SJSA1 (cell line): ENCODE measurements around the gene MED25. TPM values are rescaled to one million over a fixed set of nuclear protein-coding genes. Genes with fewer than 3 reads are reported as not detected.

ENCODE experiments used
- DNase-seq, 2 experiments: peaks; one replicate each; pipeline ENCODE4 v3.0.0-alpha.2; 2015 to 2020; ENCODE audit warnings: low spot score in 2 of 2, low read depth in 1 of 2
- H3K27ac ChIP-seq: fragments of 250-450 bp; sonication (Bioruptor Pico); 2 replicates; pipeline ENCODE4 v1.5.1; 2020; ENCODE audit warnings: mild to moderate bottlenecking, moderate library complexity
- H3K27me3 ChIP-seq: fragments of 250-450 bp; sonication (Bioruptor Pico); replicated peaks from 2 replicates; pipeline ENCODE4 v1.5.1; 2020; ENCODE audit warnings: mild to moderate bottlenecking, moderate library complexity
- H3K36me3 ChIP-seq: fragments of 250-450 bp; sonication (Bioruptor Pico); 2 replicates; pipeline ENCODE4 v1.5.1; 2020; ENCODE audit warnings: mild to moderate bottlenecking
- H3K4me1 ChIP-seq: fragments of 250-450 bp; sonication (Bioruptor Pico); replicated peaks from 2 replicates; pipeline ENCODE4 v1.6.1; 2021; ENCODE audit warnings: mild to moderate bottlenecking
- H3K4me3 ChIP-seq: fragments of 250-450 bp; sonication (Bioruptor Pico); 2 replicates; pipeline ENCODE4 v1.5.1; 2020; ENCODE audit warnings: mild to moderate bottlenecking
- H3K9me3 ChIP-seq: fragments of 250-450 bp; sonication (Bioruptor Pico); replicated peaks from 2 replicates; pipeline ENCODE4 v1.5.1; 2020; ENCODE audit warnings: mild to moderate bottlenecking
- total RNA-seq: library from RNA; depleted of rRNA; stranded (reverse); fragments of >200 nt; shearing (Covaris generic); gene quantifications from 2 replicates; pipeline ENCODE4 v1.2.3, GENCODE V29; 2014

MED25 gene
- total RNA-seq, 1 experiment from 2014 or later = 13.2 TPM

- no peak for DNase-seq
- no peaks in the 10 kb centered on the region for H3K27me3 ChIP-seq
- H3K4me3 ChIP-seq = no peak overlapping the region
- no peak overlapping the region for H3K27ac ChIP-seq
- H3K36me3 ChIP-seq = peaks cover 58% of the 10 kb centered on the region
- no peaks in the 10 kb centered on the region for H3K9me3 ChIP-seq
- peaks cover 34% of the 10 kb centered on the region for H3K4me1 ChIP-seq
Observed at GRCh38 chr19:49863935-49864320, 45.8 kb downstream of the MED25 start.

DNA sequence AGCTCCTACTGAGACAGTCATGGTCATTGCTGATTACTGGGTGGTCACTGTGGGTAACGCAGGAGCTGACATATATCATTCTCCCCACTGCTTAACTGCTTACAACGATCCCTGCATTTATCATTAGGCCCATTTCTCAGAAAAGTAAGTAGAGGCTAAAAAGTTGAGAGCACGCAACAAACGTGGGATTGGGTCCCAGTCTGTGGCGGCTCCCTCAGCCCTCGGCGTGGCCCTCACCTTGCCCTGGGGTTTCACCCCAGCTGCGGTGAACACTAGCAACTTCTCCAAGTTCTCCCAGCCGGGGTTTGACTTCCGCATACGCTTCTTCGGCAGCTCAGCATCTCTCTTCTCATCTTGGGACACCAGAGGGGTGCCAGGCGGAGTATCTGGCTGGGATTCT, 46.8 kb downstream of the MED25 start:
- DNase-seq = no peak
- Histone ChIP-seq H3K9me3 (no peaks in the 10 kb centered on the region), H3K4me3 (no peak overlapping the region), H3K36me3 (peaks cover 50% of the 10 kb centered on the region), H3K27ac (no peak overlapping the region), H3K4me1 (peaks cover 29% of the 10 kb centered on the region), H3K27me3 (no peaks in the 10 kb centered on the region)

DNA sequence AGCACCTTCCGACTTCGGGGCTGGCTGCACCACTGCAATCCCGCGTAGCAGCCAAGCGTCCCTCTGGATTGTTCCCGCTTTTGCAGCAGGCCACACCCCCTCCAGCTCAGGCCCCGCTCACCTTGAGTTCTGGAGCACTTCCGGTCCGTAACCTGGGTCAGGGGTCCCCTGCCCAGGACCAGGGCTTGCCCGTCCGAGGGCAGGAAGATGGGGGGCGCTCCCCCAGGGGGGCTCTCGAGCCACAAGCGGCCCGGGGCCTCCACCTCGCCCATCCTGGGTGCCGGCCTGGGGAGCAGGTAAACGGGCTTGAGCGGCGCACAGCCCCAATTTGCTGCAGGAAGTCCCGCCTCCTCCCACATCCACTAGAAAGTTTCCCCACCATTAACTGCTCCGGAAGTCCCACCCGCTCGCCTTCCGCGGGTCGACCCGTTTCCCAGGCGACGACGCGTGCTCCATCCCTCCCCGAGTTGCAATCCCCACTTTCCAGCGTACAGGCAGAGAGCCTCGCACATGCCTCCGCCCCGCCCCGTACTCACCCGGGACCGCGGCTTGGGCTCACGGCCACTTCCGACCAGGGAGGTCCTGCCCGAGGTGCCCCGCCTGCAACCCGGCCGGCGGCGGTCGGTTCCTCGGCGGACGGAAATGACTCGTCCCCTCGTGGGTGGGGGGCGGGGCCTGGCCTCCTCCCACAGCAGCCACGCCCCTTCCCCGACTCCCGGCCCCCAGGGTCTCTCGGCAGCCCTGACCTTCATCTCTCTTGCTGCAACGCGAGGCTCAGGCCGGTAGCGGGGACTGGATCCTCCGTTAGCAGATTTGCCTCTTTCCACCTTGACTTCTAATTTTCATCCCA, 49.1 kb downstream of the MED25 start, which contains the start of gene PNKP:
TSS of gene PNKP (minus strand) at position 644 of the 850 bp plus-strand sequence. CDS start at position 272, 372 bp downstream.
- no peaks in the 10 kb centered on the region for H3K9me3 ChIP-seq
- no peaks in the 10 kb centered on the region for H3K27me3 ChIP-seq
- peak within 1 kb of the TSS; percentile 76 for H3K27ac ChIP-seq
- H3K4me1 ChIP-seq = peaks cover 30% of the 10 kb centered on the region
- peak; percentile 90 to 98 for DNase-seq
- H3K36me3 ChIP-seq = peaks cover 40% of the 10 kb centered on the region
- peak within 1 kb of the TSS; percentile 78 for H3K4me3 ChIP-seq

- DNase-seq = no peak
- Histone ChIP-seq H3K9me3 (no peaks in the 10 kb centered on the region), H3K4me3 (peak overlapping the region; percentile 22), H3K36me3 (peaks cover 22% of the 10 kb centered on the region), H3K27me3 (no peaks in the 10 kb centered on the region), H3K4me1 (peaks cover 30% of the 10 kb centered on the region), H3K27ac (no peak overlapping the region)
Observed at GRCh38 chr19:49869009-49869483, 51.0 kb downstream of the MED25 start.

DNA sequence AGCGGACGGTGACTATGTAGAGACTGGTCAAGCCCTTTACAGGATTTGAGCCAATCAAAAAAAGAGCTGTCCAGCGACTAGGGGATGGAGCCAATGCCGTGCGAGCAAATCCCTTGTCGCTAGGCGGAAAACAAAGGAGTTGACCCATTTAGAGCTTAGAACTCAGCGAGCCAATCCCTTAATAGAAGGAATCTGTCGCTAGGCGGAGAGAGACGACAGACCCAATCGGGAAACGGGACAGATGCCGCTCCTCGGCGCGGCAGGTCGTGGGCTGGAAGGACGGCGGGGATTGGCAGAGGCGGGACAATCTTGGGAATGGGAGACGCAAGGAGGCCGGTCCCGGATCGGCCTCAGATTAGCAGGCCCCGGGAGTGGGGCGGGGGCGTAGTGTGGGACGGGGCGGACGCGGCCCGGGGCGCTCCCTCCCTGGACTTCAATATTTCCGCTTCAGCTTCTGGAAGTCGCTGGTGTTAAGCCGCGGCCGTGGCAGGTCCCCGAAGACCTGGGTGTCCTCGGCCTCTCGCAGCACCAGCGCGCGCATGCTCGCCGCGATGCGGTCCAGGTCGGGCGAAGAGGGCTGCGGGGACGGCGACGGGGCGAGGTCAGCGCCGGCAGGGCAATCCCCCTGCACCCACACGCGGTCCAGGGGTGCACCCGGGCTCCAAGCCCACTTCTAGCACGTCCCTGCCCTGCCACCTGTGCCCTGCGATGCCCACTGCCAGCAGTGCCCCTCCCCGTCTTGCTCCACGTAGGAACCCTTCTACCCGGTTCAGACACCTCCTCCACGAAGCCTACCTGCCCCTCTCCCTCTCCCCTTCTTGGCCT, 51.6 kb downstream of the MED25 start:
- peak; percentile 97 to 99 for DNase-seq
- Histone ChIP-seq H3K4me3 (peak overlapping the region; percentile 48), H3K27ac (peak overlapping the region; percentile 23), H3K36me3 (peaks cover 19% of the 10 kb centered on the region), H3K4me1 (peaks cover 30% of the 10 kb centered on the region), H3K9me3 (no peaks in the 10 kb centered on the region), H3K27me3 (no peaks in the 10 kb centered on the region)

DNA sequence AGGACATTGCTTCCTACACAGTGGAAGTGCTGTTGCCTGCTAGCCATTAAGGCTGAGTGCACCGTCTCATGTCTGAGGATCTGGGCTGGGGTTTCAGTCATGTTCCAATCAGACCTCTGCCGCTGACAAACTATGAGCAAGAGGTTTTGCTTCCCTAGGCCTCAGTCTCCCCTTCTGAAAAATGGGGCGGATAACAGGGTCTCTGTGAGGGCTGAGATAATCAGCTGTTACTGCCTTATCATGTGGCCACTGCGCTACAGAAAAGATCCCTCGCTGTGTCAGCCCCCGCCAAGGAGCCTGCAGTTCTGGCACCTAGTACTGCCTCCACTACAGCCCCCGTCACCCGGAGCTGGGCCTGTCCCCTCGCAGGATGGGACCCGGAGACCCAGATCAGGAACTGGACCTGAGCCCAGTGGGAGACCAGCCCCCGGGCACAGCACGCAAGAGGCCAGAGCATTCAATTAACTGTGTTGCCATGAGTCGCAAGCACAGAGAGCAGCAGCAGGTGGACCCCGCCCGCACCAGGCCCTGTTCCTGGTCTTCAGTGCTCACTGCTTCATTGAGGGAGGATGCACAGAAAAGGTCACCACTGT, 52.3 kb downstream of the MED25 start:
- peaks cover 29% of the 10 kb centered on the region for H3K4me1 ChIP-seq
- H3K4me3 ChIP-seq = peak overlapping the region; percentile 48
- no peaks in the 10 kb centered on the region for H3K27me3 ChIP-seq
- H3K9me3 ChIP-seq = no peaks in the 10 kb centered on the region
- no peak for DNase-seq
- H3K27ac ChIP-seq = 0 out of 2 replicates have a peak overlapping the region, but pooled peaks have one; percentile 23
- H3K36me3 ChIP-seq = peaks cover 14% of the 10 kb centered on the region; the same call in 1 of the 2 replicates

DNA sequence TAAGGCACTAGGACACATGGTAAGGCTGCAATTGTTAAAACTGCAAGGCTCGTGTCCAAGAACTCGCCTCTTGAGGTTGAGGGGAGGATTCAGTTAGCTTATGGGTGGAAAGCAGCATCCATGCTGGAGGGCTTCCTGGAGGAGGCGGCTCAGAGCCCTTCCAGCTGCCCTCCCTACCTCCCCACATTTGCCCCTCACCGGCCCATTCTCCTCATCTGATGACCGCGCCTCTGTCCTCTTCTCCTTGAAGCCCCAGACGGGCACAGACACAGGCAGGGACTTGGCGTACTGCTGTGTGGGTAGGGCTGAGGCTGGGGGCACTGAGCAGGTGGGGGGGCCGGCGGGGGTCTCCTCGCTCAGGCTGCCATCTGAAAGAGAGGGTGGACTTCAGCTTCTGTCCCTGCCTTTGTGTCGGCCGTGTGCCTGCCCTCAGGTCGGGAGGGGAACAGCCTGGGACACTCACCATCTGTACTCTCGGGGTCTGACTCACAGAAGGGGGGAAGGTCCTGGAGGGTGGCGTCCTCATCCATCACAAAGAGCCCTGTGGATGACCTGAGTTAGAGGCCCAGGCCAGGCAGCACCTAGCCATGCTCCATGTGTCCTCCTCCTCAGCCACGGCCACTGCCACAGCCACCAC, 53.4 kb downstream of the MED25 start:
- no peaks in the 10 kb centered on the region for H3K27me3 ChIP-seq
- no peak overlapping the region for H3K27ac ChIP-seq
- peaks cover 25% of the 10 kb centered on the region for H3K4me1 ChIP-seq
- no peak for DNase-seq
- H3K9me3 ChIP-seq = no peaks in the 10 kb centered on the region
- H3K36me3 ChIP-seq = peaks cover 17% of the 10 kb centered on the region
- no peak overlapping the region for H3K4me3 ChIP-seq

GRCh38 chr19:49872245-49873128, 54.4 kb downstream of the MED25 start:
- Histone ChIP-seq H3K27ac (no peak overlapping the region), H3K36me3 (peaks cover 17% of the 10 kb centered on the region), H3K27me3 (no peaks in the 10 kb centered on the region), H3K4me1 (peaks cover 22% of the 10 kb centered on the region), H3K4me3 (no peak overlapping the region), H3K9me3 (no peaks in the 10 kb centered on the region)
- DNase-seq = no peak

DNA sequence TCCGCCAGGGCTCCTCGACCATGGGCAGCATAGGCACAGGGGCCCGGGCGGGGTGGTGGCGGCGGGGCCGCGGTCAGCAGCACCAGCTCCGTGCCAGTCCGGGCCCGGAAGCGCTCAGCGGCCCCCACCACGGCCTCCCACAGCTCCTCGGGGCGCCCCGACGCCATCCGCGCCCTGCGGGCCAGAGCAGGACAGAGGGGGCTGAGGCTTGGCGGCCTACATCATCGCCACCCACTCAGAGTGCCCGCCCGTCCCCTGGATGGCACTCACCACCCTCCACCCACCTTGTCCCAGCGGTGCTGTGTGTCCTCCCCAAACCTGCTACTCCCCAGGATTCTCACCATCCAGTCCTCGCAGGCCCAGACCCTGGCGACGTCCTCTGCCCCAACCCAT, 55.0 kb downstream of the MED25 start:
- H3K27me3 ChIP-seq = no peaks in the 10 kb centered on the region
- peaks cover 17% of the 10 kb centered on the region for H3K36me3 ChIP-seq
- no peak for DNase-seq
- no peak overlapping the region for H3K27ac ChIP-seq
- no peaks in the 10 kb centered on the region for H3K9me3 ChIP-seq
- H3K4me1 ChIP-seq = peaks cover 20% of the 10 kb centered on the region
- no peak overlapping the region for H3K4me3 ChIP-seq

DNA sequence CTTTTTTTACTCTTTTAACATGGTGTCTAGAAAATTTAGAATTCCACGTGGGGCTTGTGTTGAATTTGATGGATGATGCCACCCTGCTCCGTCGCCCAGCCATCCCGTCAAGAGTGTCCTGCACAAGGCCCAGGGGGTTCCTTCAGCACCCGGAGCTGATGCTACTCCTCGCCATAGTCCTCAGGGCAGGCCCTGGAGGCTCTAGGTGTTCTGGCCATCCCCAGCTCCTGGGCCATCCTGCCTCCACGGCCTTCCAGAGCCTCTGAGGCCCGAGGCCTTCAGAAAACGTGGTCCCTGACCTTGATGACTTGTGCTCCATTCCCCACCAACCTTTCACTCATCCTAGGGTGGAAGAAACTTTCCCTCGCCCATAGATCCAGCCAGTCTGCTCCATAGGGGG, 55.7 kb downstream of the MED25 start:
- H3K27me3 ChIP-seq = no peaks in the 10 kb centered on the region
- H3K4me1 ChIP-seq = peaks cover 27% of the 10 kb centered on the region
- DNase-seq = no peak
- peaks cover 17% of the 10 kb centered on the region for H3K36me3 ChIP-seq
- no peaks in the 10 kb centered on the region for H3K9me3 ChIP-seq
- no peak overlapping the region for H3K27ac ChIP-seq
- no peak overlapping the region for H3K4me3 ChIP-seq

DNA sequence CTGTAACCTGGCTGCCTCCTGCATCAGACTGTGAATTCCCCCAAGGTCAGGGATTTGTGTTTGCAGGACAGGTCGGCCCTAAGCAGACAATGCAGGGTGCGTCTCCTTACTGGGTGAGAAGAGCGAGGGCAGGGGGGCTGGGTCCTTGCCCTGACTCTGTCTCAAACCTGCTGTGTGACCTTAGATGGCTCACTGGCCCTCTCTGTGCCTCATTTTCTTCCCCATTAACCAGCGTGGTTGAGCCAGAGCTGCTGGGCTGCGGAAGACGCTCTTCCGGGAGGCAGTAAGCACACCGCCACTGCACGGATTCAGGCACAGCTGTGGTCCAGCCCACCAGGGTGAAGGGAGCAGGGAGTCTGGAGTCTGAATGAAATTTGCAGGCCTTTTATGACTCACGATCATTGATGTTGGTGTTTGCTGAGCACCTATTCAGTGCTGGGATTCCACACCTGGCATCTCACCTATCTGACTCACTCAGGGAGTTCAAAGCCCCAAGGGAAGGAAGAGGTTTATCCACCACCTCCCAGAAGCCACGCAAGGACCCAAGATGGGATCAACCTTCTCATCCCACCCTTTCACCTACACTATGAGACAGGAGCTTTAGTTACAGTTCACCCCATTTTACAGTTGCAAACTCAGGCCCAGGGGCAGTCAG, 56.5 kb downstream of the MED25 start:
- Histone ChIP-seq H3K36me3 (peaks cover 21% of the 10 kb centered on the region), H3K4me3 (no peak overlapping the region), H3K27me3 (no peaks in the 10 kb centered on the region), H3K4me1 (peaks cover 23% of the 10 kb centered on the region), H3K27ac (no peak overlapping the region), H3K9me3 (no peaks in the 10 kb centered on the region)
- no peak for DNase-seq

- no peak overlapping the region for H3K27ac ChIP-seq
- H3K4me3 ChIP-seq = peak overlapping the region; percentile 83; the same call in 1 of the 2 replicates
- peaks cover 18% of the 10 kb centered on the region for H3K4me1 ChIP-seq
- no peaks in the 10 kb centered on the region for H3K9me3 ChIP-seq
- H3K27me3 ChIP-seq = no peaks in the 10 kb centered on the region
- DNase-seq = no peak
- H3K36me3 ChIP-seq = peaks cover 23% of the 10 kb centered on the region
Observed at GRCh38 chr19:49875177-49875576, 57.1 kb downstream of the MED25 start.
